Right atrium auricular region (tissue), 2 donors: ENCODE data around the gene WDPCP. TPM values are rescaled to one million over a fixed set of nuclear protein-coding genes. Genes with fewer than 3 reads are reported as not detected.
"Not testable (repeated sequence)": the region's sequence is repeated elsewhere in the genome, so short reads cannot be mapped to it uniquely, and the experiment has no call there.

Experiments used
- DNase-seq: peaks from one replicate; pipeline ENCODE4 v3.0.0-alpha.2; 2019; ENCODE audit warnings: low spot score
- H3K27ac ChIP-seq, 2 donors: fragments of 200-600 bp; sonication (generic); 1 replicate in 1 of 2; 2 replicates in 1 of 2; pipeline ENCODE4 v1.5.1; 2016 to 2019
- H3K27me3 ChIP-seq, 2 donors: fragments of 200-600 bp; sonication (generic); one replicate each; pipeline versions ENCODE4 v1.5.1 to v1.6.0; 2017 to 2019
- H3K36me3 ChIP-seq: fragments of 200-600 bp; sonication (generic); one replicate; pipeline ENCODE4 v1.5.1; 2016
- H3K4me1 ChIP-seq, 2 donors: fragments of 200-600 bp; sonication (generic); one replicate each; pipeline versions ENCODE4 v1.5.1 to v1.6.0; 2017 to 2019
- H3K4me3 ChIP-seq, 2 donors: fragments of 200-600 bp; sonication (generic); 1 replicate in 1 of 2; 2 replicates in 1 of 2; pipeline ENCODE4 v1.5.1; 2017 to 2019; ENCODE audit warnings: mild to moderate bottlenecking in 1 of 2, moderate library complexity in 1 of 2
- H3K9me3 ChIP-seq, 2 donors: fragments of 200-600 bp; sonication (generic); one replicate each; pipeline ENCODE4 v1.5.1; 2019
- CTCF ChIP-seq, 2 donors: fragments of 200-600 bp; sonication (generic); IDR thresholded peaks; one replicate each; pipeline ENCODE4 v1.5.1; 2019; ENCODE audit warnings: antibody characterized with exemption in 2 of 2
- total RNA-seq, 2 donors: library from RNA; depleted of rRNA; stranded (reverse); fragments of >200 nt; gene quantifications; one replicate each; pipeline ENCODE4 v1.1.0, GENCODE V29; 2016

The WDPCP gene
- total RNA-seq, 2 donors from 2014 or later: 8.7 to 12.6 TPM

DNA sequence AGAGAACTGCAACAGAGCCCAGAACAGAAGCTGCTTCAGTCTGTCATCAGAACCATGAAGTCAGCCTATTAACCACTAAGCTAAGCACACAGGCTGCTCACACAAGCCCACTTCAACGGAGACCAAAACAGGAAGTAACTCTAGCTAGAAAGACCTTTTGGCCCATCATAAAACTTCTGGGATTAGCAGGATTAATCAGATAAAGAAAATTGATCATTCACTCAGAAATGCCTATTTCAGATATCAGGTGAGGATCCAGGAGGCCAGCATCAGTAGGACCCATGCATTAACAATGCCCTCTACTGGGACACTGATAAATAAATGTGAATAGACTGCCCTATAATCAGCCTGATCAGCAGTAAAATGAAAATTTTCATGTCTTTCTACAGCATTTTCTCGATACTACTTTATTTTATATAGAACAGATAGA lies 101.4 kb downstream of the WDPCP start:
- no peak for DNase-seq
- H3K9me3 ChIP-seq: no peaks in the 10 kb centered on the region
- TF ChIP-seq CTCF (IDR thresholded peaks at IDR 0.05): no peak
- H3K36me3 ChIP-seq: no peaks in the 10 kb centered on the region
- H3K27ac ChIP-seq: no peak overlapping the region
- H3K4me3 ChIP-seq: no peak overlapping the region
- H3K27me3 ChIP-seq: no peaks in the 10 kb centered on the region
- H3K4me1 ChIP-seq: no peaks in the 10 kb centered on the region

DNA sequence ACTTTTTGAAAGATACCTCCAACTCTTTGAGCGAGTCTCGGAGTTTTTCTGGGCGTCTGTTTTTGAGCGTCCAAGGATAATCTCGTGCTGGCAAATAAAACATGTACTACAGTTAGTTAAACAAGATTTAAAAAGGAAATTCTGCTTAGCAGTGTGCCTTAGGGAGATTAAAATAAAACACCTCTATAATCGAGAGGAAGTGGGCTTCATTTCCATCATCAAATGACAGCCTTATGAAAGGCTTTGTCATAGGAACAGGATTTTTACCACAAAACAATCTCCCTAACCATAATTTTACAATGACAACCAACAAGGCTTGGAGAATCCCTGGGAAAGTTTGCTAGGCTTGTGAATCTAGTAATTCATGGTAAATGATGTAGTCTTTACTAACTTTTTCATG lies 103.4 kb downstream of the WDPCP start:
- Histone ChIP-seq H3K4me1 (no peaks in the 10 kb centered on the region), H3K4me3 (peak overlapping the region in 1 of 2 donors; percentile 5), H3K36me3 (no peaks in the 10 kb centered on the region), H3K9me3 (no peaks in the 10 kb centered on the region), H3K27ac (no peak overlapping the region), H3K27me3 (no peaks in the 10 kb centered on the region)
- TF ChIP-seq CTCF (IDR thresholded peaks at IDR 0.05): no peak
- DNase-seq: no peak

GRCh38 chr2:63484481-63484880 lies 103.8 kb downstream of the WDPCP start:
- DNase-seq: no peak
- H3K9me3 ChIP-seq: no peaks in the 10 kb centered on the region
- H3K4me3 ChIP-seq: peak overlapping the region in 1 of 2 donors; percentile 5
- H3K4me1 ChIP-seq: no peaks in the 10 kb centered on the region
- TF ChIP-seq CTCF (IDR thresholded peaks at IDR 0.05): no peak
- no peaks in the 10 kb centered on the region for H3K27me3 ChIP-seq
- H3K36me3 ChIP-seq: no peaks in the 10 kb centered on the region
- no peak overlapping the region for H3K27ac ChIP-seq

GRCh38 chr2:63477686-63478085 lies 110.6 kb downstream of the WDPCP start:
- Histone ChIP-seq H3K9me3 (no peaks in the 10 kb centered on the region), H3K27ac (no peak overlapping the region), H3K4me1 (no peaks in the 10 kb centered on the region), H3K4me3 (no peak overlapping the region), H3K27me3 (no peaks in the 10 kb centered on the region), H3K36me3 (no peaks in the 10 kb centered on the region)
- TF ChIP-seq CTCF (IDR thresholded peaks at IDR 0.05): no peak
- no peak for DNase-seq

GRCh38 chr2:63469313-63469712 lies 119.0 kb downstream of the WDPCP start:
- H3K4me1 ChIP-seq, H3K4me3 ChIP-seq, H3K9me3 ChIP-seq: not testable (repeated sequence)

DNA sequence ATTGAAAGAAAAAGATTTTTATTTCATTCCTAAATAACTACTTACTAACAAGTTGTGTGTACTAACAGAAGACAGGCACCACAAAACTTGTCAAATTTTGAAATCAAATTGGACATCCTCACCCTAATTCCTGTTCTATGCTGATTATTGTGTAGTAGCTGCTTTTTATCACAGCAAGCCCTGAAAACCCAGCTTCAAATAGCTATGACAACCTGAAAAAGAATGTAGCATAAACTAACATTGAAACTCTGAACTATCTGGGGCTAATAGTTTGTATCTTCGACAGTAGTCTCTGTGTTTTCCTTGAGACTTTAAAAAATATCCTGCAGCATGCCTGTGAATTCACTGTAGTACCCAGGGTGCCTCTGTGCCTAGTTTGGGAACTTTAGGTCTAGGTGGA lies 122.6 kb downstream of the WDPCP start:
- TF ChIP-seq CTCF (IDR thresholded peaks at IDR 0.05): no peak

More at GRCh38 chr2:63469313-63469712, 119.0 kb downstream of the WDPCP start:
- not testable (repeated sequence) for H3K36me3 ChIP-seq, H3K27me3 ChIP-seq, H3K27ac ChIP-seq, DNase-seq

More for the DNA sequence above, 122.6 kb downstream of the WDPCP start:
- no peaks in the 10 kb centered on the region for H3K36me3 ChIP-seq
- no peak overlapping the region for H3K4me3 ChIP-seq
- peaks cover 0 to 6% of the 10 kb centered on the region in 2 donors for H3K9me3 ChIP-seq
- no peaks in the 10 kb centered on the region for H3K27me3 ChIP-seq
- H3K4me1 ChIP-seq: no peaks in the 10 kb centered on the region
- DNase-seq: no peak
- H3K27ac ChIP-seq: no peak overlapping the region
